Measurements from ENCODE around the gene LPIN1. TPM values are rescaled to one million over a fixed set of nuclear protein-coding genes. Genes with fewer than 3 reads are reported as not detected.

Gene LPIN1
- total RNA-seq, 4 donors from 2014 or later, result 55.2 to 77.0 (median 72.8) TPM

DNA sequence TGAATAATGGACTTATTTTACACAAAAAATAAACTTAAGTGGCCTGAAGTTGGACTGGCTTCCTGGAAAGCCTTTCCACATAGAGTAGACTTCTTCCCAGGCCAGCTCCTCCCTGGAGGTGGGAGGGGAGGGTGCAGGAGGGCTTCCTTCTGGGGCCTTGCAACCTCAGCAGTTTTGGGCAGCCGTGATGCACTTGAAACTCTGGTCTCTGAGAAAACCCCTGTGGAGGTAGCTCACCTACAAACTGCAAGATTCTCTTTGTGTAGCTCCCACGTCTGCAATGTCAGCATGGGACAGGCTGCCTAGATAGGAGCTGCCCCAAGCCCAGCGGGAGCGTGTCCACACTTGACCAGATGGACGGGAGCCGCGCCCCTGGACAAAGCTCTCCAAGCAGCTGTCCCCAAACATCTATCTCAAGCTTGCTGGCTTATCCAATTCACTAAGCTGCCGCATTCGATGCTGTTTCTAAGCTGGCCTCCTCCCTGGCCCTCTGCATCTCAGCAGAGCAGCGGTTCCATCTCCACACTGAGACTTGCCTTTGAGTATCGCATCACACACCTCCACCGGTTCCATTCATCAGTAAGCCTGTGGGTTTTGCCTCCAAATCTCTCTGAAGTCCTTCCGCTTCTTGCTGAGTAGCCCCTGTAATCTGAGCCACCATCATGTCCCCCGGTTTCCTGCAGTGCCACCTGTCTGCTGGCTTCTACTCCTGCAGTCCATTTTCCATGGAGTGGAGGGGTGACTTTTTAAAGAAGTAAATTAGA lies 1.6 kb upstream of the LPIN1 start:
- Histone ChIP-seq H3K4me1 (peaks cover 44 to 64% (median 60%) of the 10 kb centered on the region in 4 donors), H3K9me3 (no peaks in the 10 kb centered on the region), H3K36me3 (no peaks in the 10 kb centered on the region), H3K27me3 (no peaks in the 10 kb centered on the region), H3K27ac (replicated peaks in 1 of 4) (peak overlapping the region; percentile 90 to 95 (median 94)), H3K4me3 (peak overlapping the region; percentile 23 to 43 (median 32))
- WGBS, result 76% methylated on average over 11 of the region's 14 CpGs
- TF ChIP-seq POLR2A (IDR thresholded peaks at IDR 0.05; ENCODE audit: low read depth), result no peak
- TF ChIP-seq, protein P1, sequence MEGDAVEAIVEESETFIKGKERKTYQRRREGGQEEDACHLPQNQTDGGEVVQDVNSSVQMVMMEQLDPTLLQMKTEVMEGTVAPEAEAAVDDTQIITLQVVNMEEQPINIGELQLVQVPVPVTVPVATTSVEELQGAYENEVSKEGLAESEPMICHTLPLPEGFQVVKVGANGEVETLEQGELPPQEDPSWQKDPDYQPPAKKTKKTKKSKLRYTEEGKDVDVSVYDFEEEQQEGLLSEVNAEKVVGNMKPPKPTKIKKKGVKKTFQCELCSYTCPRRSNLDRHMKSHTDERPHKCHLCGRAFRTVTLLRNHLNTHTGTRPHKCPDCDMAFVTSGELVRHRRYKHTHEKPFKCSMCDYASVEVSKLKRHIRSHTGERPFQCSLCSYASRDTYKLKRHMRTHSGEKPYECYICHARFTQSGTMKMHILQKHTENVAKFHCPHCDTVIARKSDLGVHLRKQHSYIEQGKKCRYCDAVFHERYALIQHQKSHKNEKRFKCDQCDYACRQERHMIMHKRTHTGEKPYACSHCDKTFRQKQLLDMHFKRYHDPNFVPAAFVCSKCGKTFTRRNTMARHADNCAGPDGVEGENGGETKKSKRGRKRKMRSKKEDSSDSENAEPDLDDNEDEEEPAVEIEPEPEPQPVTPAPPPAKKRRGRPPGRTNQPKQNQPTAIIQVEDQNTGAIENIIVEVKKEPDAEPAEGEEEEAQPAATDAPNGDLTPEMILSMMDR (IDR thresholded peaks at IDR 0.05), result peak; percentile 37 to 42 (median 42)
- no peak for DNase-seq (ENCODE audit: extremely low spot score)
- intact Hi-C loops (cut with DNase I), result loop anchor here (5.0 kb wide), 2 partner anchors 32 to 53 kb away; no protein-coding TSS in a partner anchor

DNA sequence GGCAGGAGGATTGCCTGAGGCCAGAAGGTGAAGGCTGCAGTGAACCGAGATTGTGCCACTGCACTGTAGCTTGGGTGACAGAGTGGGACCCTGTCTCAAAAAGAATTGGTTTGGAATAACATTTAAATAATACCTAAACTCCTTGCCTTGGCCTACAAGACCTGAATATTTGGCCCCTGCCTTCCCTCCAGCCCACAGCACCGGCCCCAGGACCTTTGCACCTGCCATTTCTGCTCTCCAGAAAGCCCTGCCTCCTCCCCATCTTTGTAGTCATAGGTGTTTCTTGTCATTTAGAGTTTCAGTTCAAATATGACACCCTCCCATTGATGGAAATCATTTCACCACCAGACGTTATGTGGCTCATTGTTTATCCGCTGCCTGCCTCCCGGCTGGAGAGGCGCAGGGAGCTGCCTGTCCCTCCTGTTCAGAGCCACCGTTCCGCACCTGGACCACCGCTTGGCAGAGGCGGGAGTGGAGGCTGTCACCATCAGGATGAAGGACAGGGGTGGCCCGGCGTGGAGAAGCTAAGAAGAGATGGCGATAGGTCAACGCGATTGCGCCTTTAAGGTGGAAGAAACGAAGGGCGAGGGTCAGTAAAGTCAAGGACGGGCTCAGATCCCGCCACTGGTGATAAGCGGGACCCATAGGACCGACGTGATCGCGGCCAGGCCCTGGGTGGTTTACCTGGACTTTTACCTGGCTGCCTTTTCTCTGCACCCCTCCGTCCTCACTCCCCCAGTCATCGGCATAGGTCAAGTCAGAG lies 638 bp upstream of the LPIN1 start:
- DNase-seq (ENCODE audit: extremely low spot score), result no peak
- Histone ChIP-seq H3K4me1 (peaks cover 50 to 74% (median 70%) of the 10 kb centered on the region in 4 donors), H3K27ac (replicated peaks in 1 of 4) (peak overlapping the region; percentile 90 to 95 (median 94)), H3K36me3 (no peaks in the 10 kb centered on the region), H3K9me3 (no peaks in the 10 kb centered on the region), H3K27me3 (no peaks in the 10 kb centered on the region), H3K4me3 (peak overlapping the region; percentile 74 to 97 (median 86))
- intact Hi-C loops (cut with DNase I), result loop anchor here (5.0 kb wide), 1 partner anchor 53 kb away; no protein-coding TSS in a partner anchor
- TF ChIP-seq EP300 (IDR thresholded peaks at IDR 0.05), result no peak
- 59% methylated on average over 26 of the region's 27 CpGs for WGBS

DNA sequence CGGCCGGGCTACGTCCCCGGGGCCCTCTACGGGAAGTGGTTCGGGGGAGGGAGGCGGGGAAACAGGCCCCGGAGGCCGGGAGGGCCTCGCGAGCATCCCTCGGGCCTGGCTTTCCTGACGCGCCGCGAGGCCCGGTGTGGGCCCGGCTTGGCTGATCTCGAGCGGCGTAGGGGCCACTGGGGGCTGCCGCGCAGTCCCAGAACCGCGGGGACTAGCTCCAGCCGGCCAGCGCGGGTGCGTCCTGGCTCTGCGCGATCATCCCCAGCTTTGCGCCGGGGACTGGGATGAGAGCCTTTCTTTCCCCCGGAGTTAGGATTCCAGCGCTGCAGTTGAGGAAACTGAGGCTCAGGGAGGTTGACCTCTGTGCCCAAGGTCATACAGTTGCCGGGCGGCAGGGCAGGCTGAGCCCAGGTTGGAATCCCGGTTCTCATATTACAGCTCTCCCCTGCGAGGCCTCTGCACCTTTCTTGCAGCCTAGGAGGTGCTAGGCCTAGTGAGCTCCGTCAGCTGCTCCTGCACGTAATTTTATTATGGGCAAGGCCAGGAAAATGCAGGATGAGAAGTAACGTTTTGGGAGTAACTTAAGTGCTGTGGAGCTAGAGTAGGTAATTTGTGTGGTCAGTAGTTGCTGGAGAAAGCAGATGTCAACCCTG lies 501 bp downstream of the LPIN1 start:
- H3K27ac ChIP-seq (replicated peaks in 1 of 4), result peak overlapping the region; percentile 90 to 95 (median 94)
- peak overlapping the region; percentile 74 to 97 (median 86) for H3K4me3 ChIP-seq
- H3K36me3 ChIP-seq, result no peaks in the 10 kb centered on the region
- intact Hi-C loops (cut with DNase I), result loop anchor here (5.0 kb wide), 1 partner anchor 55 kb away; no protein-coding TSS in a partner anchor
- no peaks in the 10 kb centered on the region for H3K27me3 ChIP-seq
- peaks cover 58 to 83% (median 79%) of the 10 kb centered on the region in 4 donors for H3K4me1 ChIP-seq
- peak in 1 of 2 donors; percentile 22 for TF ChIP-seq POLR2AphosphoS5 (IDR thresholded peaks at IDR 0.05)
- no peak for TF ChIP-seq POLR2A (IDR thresholded peaks at IDR 0.05; ENCODE audit: low read depth)
- WGBS, result 4% methylated on average over 9 of the region's 42 CpGs
- DNase-seq (ENCODE audit: extremely low spot score), result no peak
- no peaks in the 10 kb centered on the region for H3K9me3 ChIP-seq

DNA sequence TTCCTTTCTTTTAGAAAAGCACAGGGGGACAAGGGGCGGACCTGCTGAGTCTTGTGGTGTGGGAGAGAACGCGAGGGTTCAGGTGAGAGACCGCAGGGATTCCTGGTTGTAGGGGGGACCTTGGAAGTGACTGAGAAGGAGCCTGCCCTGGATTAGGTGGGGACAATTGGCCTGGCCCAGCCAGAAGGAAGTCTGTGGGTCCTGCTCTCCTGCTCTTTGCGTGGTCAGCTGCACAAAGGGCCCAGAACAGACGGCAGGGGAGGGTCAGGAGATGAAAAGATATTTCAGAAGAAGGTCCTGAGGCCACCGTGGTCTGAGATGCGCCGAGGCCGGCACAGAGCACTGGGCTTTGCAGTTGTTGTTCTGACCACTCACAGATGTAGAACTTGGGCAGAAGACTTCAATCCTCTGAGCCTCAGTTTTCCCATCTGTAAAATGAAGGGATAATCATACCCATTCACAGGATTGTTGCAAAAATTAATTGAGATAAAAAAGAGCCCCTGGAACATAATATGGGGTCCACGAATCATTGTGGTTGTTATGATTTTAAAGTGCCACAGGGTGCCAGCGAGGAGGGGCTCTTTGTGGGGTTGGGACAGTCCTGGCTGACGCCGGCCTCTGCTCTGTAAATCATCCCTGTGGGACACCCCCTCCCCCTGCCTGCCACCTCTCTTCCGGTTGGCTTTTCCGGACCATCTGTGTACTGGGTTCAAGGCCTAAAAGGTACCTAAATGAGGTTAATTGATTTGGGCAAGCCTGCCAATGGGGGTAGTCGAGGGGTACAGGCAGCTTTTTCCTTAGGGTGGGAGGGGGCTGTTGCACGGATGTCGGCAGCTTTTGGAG lies 1.8 kb downstream of the LPIN1 start:
- intact Hi-C loops (cut with DNase I), result loop anchor here (5.0 kb wide), 1 partner anchor 56 kb away; no protein-coding TSS in a partner anchor
- Histone ChIP-seq H3K36me3 (no peaks in the 10 kb centered on the region), H3K27ac (replicated peaks in 1 of 4) (peak overlapping the region; percentile 90 to 95 (median 94)), H3K4me3 (peak overlapping the region; percentile 74 to 97 (median 86)), H3K27me3 (no peaks in the 10 kb centered on the region), H3K9me3 (no peaks in the 10 kb centered on the region), H3K4me1 (peaks cover 63 to 88% (median 86%) of the 10 kb centered on the region in 4 donors)
- TF ChIP-seq POLR2A (IDR thresholded peaks at IDR 0.05; ENCODE audit: low read depth) (no peak), EP300 (IDR thresholded peaks at IDR 0.05) (no peak), POLR2AphosphoS5 (IDR thresholded peaks at IDR 0.05) (no peak)
- TF ChIP-seq, protein P1 (IDR thresholded peaks at IDR 0.05), result no peak
- 68% methylated on average over 16 of the region's 19 CpGs for WGBS
- DNase-seq (ENCODE audit: extremely low spot score), result no peak

Measured in esophagus muscularis mucosa (tissue), 4 donors.